GM23248 (cell line): Measurements from ENCODE around the gene TSPO2.

Experiments used
- EZH2 ChIP-seq: fragments of 200-600 bp; sonication (generic); IDR thresholded peaks from 2 replicates; pipeline ENCODE4 v1.6.1; 2018; ENCODE audit warnings: antibody characterized with exemption, mild to moderate bottlenecking; ENCODE audit not compliant: insufficient read depth, poor library complexity, severe bottlenecking
- EZH2phosphoT487 ChIP-seq: fragments of 200-600 bp; sonication (generic); IDR thresholded peaks from 2 replicates; pipeline ENCODE4 v1.6.1; 2018; ENCODE audit warnings: antibody characterized with exemption, moderate library complexity, mild to moderate bottlenecking, low read depth; ENCODE audit not compliant: insufficient read depth

DNA sequence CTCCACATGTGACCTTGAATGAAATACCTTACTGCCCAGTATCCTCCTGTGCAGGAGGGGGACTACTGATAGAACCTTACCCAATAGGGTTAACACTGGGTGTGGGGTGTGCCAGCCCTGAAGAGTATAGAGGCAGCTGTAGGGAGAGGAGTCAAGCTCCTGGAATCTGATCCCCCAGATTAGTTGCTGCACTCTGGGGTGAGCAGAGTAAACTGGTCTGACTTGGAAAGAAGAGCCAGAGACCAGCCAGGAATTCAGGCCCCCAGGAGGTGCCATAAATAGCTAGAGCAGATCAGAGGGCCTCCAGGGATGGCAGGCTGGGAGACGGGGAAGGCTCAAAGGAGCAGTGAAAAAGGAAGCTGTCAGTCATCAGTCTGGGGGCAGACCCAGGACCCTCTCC, 7.3 kb downstream of the TSPO2 start:
- TF ChIP-seq EZH2 (no peak), EZH2phosphoT487 (no peak)
